COR-L47 (cell line): ENCODE measurements around the gene EME1.
"Not testable (repeated sequence)": the region's sequence is repeated elsewhere in the genome, so short reads cannot be mapped to it uniquely, and the experiment has no call there.

Experiments used
- DNase-seq: peaks from one replicate; lab custom pipeline; 2025; lab: John Stamatoyannopoulos, UW

Gene EME1

DNA sequence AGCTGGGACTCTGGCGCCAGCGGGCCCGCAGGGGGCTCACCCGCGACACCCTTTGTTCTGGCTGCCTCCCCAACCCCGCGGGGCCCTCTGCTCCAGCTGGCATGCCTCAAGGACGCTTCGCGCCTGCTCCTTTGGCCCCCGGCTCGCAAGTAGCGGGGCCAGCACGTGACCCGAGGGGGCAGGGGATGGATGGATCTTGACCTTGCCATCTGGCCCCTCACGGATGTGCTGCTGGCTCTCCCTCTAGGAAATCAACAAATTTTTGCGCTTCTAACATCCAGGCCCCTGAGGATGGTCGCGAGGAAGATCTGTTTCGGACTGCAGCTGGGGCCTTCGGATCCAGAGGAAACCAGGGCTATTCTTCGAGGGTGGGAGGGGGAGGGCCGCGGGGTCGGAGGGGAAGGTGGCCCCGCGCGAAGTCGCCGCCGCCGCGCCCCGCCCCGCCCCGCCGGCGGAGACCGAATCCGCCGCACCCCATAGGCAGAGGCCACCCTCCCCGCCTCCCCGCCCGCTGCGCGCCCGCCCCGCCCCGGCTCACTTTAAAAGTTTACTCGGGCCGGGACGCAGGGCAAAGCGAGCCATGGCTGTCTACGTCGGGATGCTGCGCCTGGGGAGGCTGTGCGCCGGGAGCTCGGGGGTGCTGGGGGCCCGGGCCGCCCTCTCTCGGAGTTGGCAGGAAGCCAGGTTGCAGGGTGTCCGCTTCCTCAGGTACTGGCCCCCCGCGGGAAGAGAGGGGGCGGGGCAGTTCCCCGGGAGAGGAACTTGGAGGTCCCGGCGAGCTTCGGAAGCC is 52.8 kb downstream of the EME1 start, which contains the start of gene ACSF2:
ACSF2 (plus strand) TSS at position 537 of the 790 bp plus-strand sequence; CDS start at position 581, 44 bp downstream.
- DNase-seq: no peak

DNA sequence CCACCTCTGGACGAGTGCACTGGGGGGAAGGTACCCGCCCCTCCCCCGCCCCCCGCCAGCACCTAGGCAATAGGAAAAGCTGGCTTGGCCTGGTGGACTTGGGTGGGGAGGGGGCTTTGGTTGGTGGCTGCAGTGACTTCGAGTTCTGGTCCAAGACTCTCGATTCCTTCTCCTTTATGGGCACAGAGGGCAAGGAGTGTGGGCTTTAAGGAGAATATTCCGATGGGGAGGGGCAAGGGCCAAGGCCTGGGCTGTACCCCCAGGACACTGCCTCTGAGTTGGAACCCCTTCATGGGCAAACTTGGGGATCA is 53.4 kb downstream of the EME1 start:
- DNase-seq: no peak

DNA sequence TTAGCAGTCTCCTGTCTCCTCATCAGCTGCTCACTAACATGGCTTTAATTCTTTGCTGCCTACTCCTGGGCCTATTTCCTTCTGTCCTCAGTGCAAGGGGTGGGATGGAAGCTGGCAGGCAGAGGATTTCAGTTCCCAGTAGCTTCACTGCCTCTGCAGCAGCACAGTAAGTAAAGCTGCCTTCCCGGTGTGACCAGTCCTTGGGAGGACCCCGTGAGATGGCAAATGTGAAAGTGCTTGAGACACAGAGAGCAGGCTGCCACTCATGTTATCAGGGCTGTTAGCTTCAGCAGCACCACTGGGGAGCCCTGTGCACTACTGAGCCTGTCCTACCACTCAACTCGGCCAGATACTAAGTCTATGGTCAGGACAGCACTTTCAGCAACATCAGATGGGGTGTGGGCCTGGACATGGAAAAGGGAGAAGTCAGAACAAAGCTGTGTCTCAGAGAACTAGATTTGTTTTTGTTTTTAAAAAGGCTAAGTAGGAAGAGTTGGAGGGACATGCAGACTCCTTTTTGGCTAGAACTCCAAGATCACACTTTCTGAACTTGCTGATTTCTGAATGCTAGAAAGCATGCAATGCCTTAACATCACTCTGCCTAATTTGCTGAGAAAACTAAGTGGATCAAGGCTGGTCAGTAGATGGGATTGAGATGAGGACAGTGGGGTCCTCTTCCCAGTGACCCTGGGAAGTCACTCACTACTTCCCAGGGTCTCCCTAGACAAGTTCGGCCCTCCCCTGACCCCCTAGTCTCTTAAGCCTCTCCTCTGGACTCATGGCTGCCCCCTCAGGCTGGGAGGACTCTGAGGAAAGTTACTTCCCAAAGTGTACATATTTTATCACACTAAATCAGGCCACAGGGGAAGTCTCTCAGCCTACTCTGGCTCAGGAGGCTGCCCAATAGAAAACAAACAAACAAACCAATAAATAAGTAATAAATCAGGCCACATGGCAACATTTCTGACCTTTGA is 54.1 kb downstream of the EME1 start:
- DNase-seq: no peak

DNA sequence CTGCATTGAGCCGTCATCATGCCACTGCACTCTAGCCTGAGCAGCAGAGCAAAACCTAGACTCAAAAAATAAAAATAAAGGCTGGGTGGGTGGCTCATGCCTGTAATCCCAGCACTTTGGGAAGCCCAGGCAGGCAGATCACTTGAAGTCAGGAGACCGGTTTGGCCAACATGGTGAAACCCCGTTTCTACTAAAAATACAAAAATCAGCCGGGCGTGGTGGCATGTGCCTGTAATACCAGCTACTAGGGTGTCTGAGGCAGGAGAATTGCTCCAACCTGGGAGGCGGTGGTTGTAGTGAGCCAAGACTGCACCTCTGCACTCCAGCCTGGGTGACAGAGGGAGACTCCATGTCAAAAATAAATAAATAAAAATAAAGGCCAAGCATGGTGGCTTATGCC is 55.1 kb downstream of the EME1 start:
- DNase-seq: not testable (repeated sequence)

DNA sequence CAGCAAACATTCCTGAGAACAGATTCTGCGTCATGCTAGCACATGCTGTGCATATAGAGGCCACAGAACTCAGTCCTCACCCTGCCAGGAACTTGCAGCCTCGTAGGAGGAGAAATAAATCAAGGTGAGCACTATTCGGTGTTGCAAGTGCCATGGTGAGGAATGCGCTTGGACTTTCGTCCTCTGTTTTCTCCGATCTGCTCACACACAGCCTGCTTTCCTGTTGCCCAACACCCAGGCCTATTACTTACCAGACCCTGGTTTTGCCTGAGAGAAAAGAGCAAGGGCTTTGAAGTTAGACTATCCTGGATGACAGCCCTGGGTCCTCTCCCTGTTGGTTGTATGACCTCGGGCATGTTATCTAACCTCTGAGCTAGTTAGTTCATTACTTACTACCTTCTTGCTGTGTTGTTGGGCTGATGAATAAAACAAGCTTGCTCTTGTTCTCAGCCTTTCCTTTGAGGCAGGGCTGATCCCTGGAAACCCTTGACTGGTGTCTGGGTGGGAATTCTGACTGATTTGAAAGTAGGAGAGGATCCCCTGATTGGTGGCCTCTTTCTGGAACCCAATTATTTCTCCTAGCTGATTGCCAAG is 55.9 kb downstream of the EME1 start:
- no peak for DNase-seq

DNA sequence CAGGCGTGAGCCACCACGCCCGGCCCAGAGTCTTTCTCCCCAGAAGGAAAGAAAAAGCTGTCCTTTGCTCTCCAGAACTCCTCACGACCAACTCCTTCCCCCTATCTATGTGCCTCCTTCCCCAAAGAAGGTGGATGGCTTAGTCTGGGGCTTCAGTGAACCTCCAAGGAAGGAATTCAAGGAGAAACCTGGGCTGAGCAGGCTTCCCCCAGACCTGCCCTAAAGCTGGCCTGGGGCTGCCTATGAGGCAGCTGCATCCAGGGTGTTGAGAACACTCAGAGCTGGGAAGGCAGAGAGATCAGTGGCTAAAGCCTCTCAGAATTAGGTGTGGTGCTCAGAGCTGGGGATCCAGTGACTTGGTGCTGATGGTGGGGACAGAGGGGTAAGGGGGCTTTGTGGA is 56.8 kb downstream of the EME1 start:
- no peak for DNase-seq
